ENCODE results near the gene SYNC. TPM values are rescaled to one million over a fixed set of nuclear protein-coding genes. Genes with fewer than 3 reads are reported as not detected.
A peak's percentile ranks its signal among the peaks of the same experiment; 100 is the strongest.

Gene SYNC
- total RNA-seq (2014; rRNA removed; shearing (Covaris generic)): 0.09 TPM in 1 of 2 replicates, not detected in the other
- not detected in 2 replicates for total RNA-seq (2022)
- Bru-seq, nascent RNA: percentile 6 among the genes with signal in this experiment
- percentile 6 among the genes with signal in this experiment for BruChase-seq, experiment 1, labeled RNA remaining after a 6-hour chase
- BruChase-seq, experiment 2, labeled RNA remaining after a 2-hour chase: percentile 9 among the genes with signal in this experiment
- long read RNA-seq, partial matches to known transcripts: 0 of 488 reads
- long read RNA-seq, other reads (novel, unspliced or antisense): 488 of 488 reads

DNA sequence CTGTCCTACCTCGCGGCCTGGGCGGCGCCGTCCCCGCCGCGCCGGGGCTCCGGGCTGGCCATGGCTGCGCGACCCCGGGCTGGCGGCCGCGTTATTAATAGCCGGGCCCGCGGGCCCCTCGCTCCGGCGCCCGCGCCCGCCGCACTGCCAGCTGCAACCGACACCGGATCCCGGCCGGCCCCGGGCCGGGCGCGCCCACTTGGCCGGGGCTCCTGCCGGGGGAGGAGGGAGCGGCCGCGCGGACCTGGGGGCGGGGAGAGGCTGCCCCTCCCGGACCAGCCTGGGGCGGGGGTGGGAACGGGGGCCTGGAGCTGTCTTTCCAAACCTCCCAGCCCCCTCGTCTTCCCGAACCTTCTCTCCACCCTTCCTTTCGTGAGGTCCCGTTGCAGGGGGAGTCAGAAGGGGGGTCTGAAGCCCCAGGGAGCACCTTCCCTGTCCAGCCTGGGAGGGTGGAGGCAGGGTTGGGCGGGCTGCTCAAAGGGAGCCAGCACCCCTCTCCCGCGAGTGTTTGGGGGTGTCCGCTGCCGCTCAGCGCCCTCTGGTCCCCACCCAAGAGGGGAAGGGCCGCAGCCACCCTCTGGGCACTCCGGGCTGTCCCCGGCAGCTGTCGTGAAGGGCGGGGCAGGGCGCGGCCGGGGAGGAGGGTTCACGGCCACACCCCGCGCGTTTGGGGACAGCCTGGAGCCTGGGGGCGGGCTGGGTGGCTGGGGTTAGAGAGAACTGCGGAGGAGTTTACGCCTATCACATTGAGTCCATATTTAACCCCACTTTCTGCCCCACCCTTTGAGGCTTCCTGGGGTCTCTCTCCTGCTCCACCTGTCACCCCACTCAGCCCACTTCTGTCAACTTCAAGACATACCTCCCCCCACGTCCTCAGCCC, at the start of gene SYNC:
SYNC (minus strand) TSS at position 172 of the 880 bp plus-strand sequence; CDS start at position 62, 110 bp downstream.
- no peaks in the 10 kb centered on the region for H3K36me3 ChIP-seq (ENCODE audit: insufficient read depth, low read length)
- no peak within 1 kb of the TSS for H3K27ac ChIP-seq (ENCODE audit: low read depth, low read length, poor library complexity, severe bottlenecking)
- no peaks in the 10 kb centered on the region for H4K20me1 ChIP-seq (ENCODE audit: insufficient read depth, low read length)
- no peak for DNase-seq (ENCODE audit: low spot score)
- H3K4me3 ChIP-seq (ENCODE audit: low read depth, low read length, poor library complexity, severe bottlenecking): no peak within 1 kb of the TSS
- no peaks in the 10 kb centered on the region for H3K9me3 ChIP-seq (ENCODE audit: low read length)
- H2AFZ ChIP-seq (ENCODE audit: low read length): no peak within 1 kb of the TSS
- H3K9me2 ChIP-seq (ENCODE audit: insufficient read depth, low read length): no peaks in the 10 kb centered on the region
- CTCF ChIA-PET (ENCODE audit: unreplicated experiment): no interaction called here
- H3K4me1 ChIP-seq (ENCODE audit: insufficient read depth, low read length, poor library complexity, severe bottlenecking): no peaks in the 10 kb centered on the region
- TF ChIP-seq, protein P1, sequence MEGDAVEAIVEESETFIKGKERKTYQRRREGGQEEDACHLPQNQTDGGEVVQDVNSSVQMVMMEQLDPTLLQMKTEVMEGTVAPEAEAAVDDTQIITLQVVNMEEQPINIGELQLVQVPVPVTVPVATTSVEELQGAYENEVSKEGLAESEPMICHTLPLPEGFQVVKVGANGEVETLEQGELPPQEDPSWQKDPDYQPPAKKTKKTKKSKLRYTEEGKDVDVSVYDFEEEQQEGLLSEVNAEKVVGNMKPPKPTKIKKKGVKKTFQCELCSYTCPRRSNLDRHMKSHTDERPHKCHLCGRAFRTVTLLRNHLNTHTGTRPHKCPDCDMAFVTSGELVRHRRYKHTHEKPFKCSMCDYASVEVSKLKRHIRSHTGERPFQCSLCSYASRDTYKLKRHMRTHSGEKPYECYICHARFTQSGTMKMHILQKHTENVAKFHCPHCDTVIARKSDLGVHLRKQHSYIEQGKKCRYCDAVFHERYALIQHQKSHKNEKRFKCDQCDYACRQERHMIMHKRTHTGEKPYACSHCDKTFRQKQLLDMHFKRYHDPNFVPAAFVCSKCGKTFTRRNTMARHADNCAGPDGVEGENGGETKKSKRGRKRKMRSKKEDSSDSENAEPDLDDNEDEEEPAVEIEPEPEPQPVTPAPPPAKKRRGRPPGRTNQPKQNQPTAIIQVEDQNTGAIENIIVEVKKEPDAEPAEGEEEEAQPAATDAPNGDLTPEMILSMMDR (conservative IDR thresholded peaks at IDR 0.05; ENCODE audit: low read length): no peak
- no peak for TF ChIP-seq EZH2phosphoT487 (IDR thresholded peaks at IDR 0.05; ENCODE audit: borderline replicate concordance, low read depth, low read length)
- POLR2A ChIA-PET: no interaction called here
- no peaks in the 10 kb centered on the region for H3K79me2 ChIP-seq (ENCODE audit: insufficient read depth, low read depth, low read length)
- no TSS peak for BruUV-seq (replicated peaks)
- intact Hi-C loops (cut with micrococcal nuclease; ENCODE audit: unreplicated experiment): no loop called here
- no peak within 1 kb of the TSS for H3K4me2 ChIP-seq (ENCODE audit: low read length)

DNA sequence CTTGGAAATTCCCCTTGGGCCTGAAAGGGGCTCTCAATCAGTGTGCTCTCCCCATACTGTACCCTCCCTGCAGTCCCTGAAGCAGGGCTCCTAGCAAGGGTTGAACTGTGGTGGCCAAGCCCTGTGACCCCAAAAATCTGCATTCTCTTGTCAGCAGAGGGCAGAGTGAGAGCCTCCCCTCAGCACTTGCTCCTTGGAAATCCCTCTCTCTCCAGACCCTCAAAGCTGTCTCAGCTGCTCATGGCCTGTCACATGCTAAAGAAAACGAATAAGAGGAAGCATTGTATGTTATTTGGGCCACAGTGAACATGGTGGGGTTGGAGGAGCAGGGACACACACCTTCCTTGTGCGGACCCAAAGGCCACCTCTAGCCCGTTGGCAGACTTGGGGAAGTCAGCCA, 47.2 kb upstream of the SYNC start:
- no peak overlapping the region for H3K27ac ChIP-seq (ENCODE audit: low read depth, low read length, poor library complexity, severe bottlenecking)
- no peak overlapping the region for H3K4me3 ChIP-seq (ENCODE audit: low read depth, low read length, poor library complexity, severe bottlenecking)
- H3K79me2 ChIP-seq (ENCODE audit: insufficient read depth, low read depth, low read length): no peaks in the 10 kb centered on the region
- no peak for TF ChIP-seq EZH2phosphoT487 (IDR thresholded peaks at IDR 0.05; ENCODE audit: borderline replicate concordance, low read depth, low read length)
- TF ChIP-seq, protein P1 (conservative IDR thresholded peaks at IDR 0.05; ENCODE audit: low read length): peak; percentile 29; the same call in 1 of the 2 replicates
- intact Hi-C loops (cut with micrococcal nuclease; ENCODE audit: unreplicated experiment): no loop called here
- H3K4me1 ChIP-seq (ENCODE audit: insufficient read depth, low read length, poor library complexity, severe bottlenecking): peaks cover 3% of the 10 kb centered on the region
- no peak overlapping the region for H2AFZ ChIP-seq (ENCODE audit: low read length)
- no peaks in the 10 kb centered on the region for H3K36me3 ChIP-seq (ENCODE audit: insufficient read depth, low read length)
- no peaks in the 10 kb centered on the region for H3K9me2 ChIP-seq (ENCODE audit: insufficient read depth, low read length)
- BruUV-seq (replicated peaks): no TSS peak
- H4K20me1 ChIP-seq (ENCODE audit: insufficient read depth, low read length): no peaks in the 10 kb centered on the region
- H3K9me3 ChIP-seq (ENCODE audit: low read length): no peaks in the 10 kb centered on the region
- H3K4me2 ChIP-seq (ENCODE audit: low read length): no peak overlapping the region
- CTCF ChIA-PET (ENCODE audit: unreplicated experiment): no interaction called here
- POLR2A ChIA-PET: no interaction called here
- no peak for DNase-seq (ENCODE audit: low spot score)
